HG03060 (cell line): ENCODE measurements around the gene KIF1A.

Source experiments
- ATAC-seq: cut with Tn5 transposase; IDR thresholded peaks from one replicate; pipeline ENCODE4 v1.9.1; 2021; ENCODE audit warnings: low read depth, moderate number of reproducible peaks; ENCODE audit not compliant: unreplicated experiment

KIF1A gene

GRCh38 chr2:240819858-240820606 is at the start of gene KIF1A:
TSS of gene KIF1A (minus strand) at chr2:240820219. CDS start at chr2:240797752, 22,467 bp downstream.
- ATAC-seq, result no peak

- ATAC-seq, result no peak
These were observed 49.3 kb upstream of the KIF1A start for GRCh38 chr2:240869109-240869955.

GRCh38 chr2:240868286-240869108 is 48.5 kb upstream of the KIF1A start, which contains the start of gene AGXT:
TSS of gene AGXT (plus strand) at chr2:240868824. CDS start at chr2:240868866, 42 bp downstream.
- no peak for ATAC-seq

GRCh38 chr2:240865391-240865790 is 45.4 kb upstream of the KIF1A start:
- ATAC-seq, result no peak

- no peak for ATAC-seq
These were observed 44.5 kb upstream of the KIF1A start for GRCh38 chr2:240864475-240864874.

GRCh38 chr2:240861547-240861946 is 41.5 kb upstream of the KIF1A start:
- no peak for ATAC-seq

GRCh38 chr2:240858871-240859270 is 38.9 kb upstream of the KIF1A start:
- no peak for ATAC-seq

GRCh38 chr2:240858321-240858720 is 38.3 kb upstream of the KIF1A start:
- ATAC-seq, result no peak

GRCh38 chr2:240857039-240858008 is 37.3 kb upstream of the KIF1A start:
- no peak for ATAC-seq

- ATAC-seq, result no peak
These were observed 36.3 kb upstream of the KIF1A start for GRCh38 chr2:240856151-240856980.

GRCh38 chr2:240855670-240856069 is 35.7 kb upstream of the KIF1A start:
- ATAC-seq, result no peak

GRCh38 chr2:240852671-240853314 is 32.8 kb upstream of the KIF1A start:
- ATAC-seq, result no peak

- ATAC-seq, result no peak
These were observed 31.3 kb upstream of the KIF1A start for GRCh38 chr2:240851078-240851991.

- no peak for ATAC-seq
These were observed 30.7 kb upstream of the KIF1A start for GRCh38 chr2:240850756-240851077.

GRCh38 chr2:240850026-240850425 is 30.0 kb upstream of the KIF1A start:
- no peak for ATAC-seq

- ATAC-seq, result no peak
These were observed 29.1 kb upstream of the KIF1A start for GRCh38 chr2:240848900-240849680.

GRCh38 chr2:240847817-240848216 is 27.8 kb upstream of the KIF1A start:
- no peak for ATAC-seq
